ENCODE measurements around the gene INSRR. TPM values are rescaled to one million over a fixed set of nuclear protein-coding genes. Genes with fewer than 3 reads are reported as not detected.

INSRR gene
- total and polyA plus RNA-seq, 9 of the 15 experiments (the other 6 are each of a cell fraction or from before 2014, with no cell fraction given): 0.03 to 0.18 (median 0.06) TPM; not detected in 3

- peak; percentile 71 for TF ChIP-seq DEAF1 (CRISPR knock-in tag; IDR thresholded peaks at IDR 0.05)
- no peak for TF ChIP-seq DIDO1 (tag; IDR thresholded peaks at IDR 0.05; ENCODE audit: low read depth)
- no peak for TF ChIP-seq JUN (IDR thresholded peaks at IDR 0.05; ENCODE audit: borderline replicate concordance, low read depth, low read length)
- TF ChIP-seq JUN (CRISPR knock-in tag; IDR thresholded peaks at IDR 0.05; ENCODE audit: borderline replicate concordance): no peak
- TF ChIP-seq XRCC5 (IDR thresholded peaks at IDR 0.05; ENCODE audit: low read depth, low read length): peak; percentile 74; the same call in 1 of the 2 replicates
- peak; percentile 88 to 94 for TF ChIP-seq RAD21 (CRISPR knock-in tag; conservative IDR thresholded peaks at IDR 0.05 in 1 of 2, IDR thresholded peaks at IDR 0.05 in 1 of 2)
- no peak for TF ChIP-seq ZNF143 (CRISPR knock-in tag; IDR thresholded peaks at IDR 0.05)
- no peak for TF ChIP-seq ZNF696 (CRISPR knock-in tag; conservative IDR thresholded peaks at IDR 0.05)
- peak; percentile 86 for TF ChIP-seq SMC3 (conservative IDR thresholded peaks at IDR 0.05; ENCODE audit: insufficient read depth, low read depth, low read length)
- TF ChIP-seq SP1 (CRISPR knock-in tag; IDR thresholded peaks at IDR 0.05): 0 out of 2 replicates have a peak, but pooled peaks have one; percentile 17
- TF ChIP-seq ZNF512 (tag; IDR thresholded peaks at IDR 0.05): no peak
- no peak for TF ChIP-seq PCBP2 (IDR thresholded peaks at IDR 0.05; ENCODE audit: low read depth, low read length, poor library complexity, severe bottlenecking)
- TF ChIP-seq CEBPG (CRISPR knock-in tag; IDR thresholded peaks at IDR 0.05): no peak
- TF ChIP-seq CEBPG (tag; conservative IDR thresholded peaks at IDR 0.05 in 1 of 2, IDR thresholded peaks at IDR 0.05 in 1 of 2): no peak
- no peak for TF ChIP-seq NFE2L1 (tag; IDR thresholded peaks at IDR 0.05; ENCODE audit: borderline replicate concordance, low read depth)
- no peak for TF ChIP-seq MITF (IDR thresholded peaks at IDR 0.05)
- no peak for TF ChIP-seq STAT5A (IDR thresholded peaks at IDR 0.05; ENCODE audit: borderline replicate concordance, low read length)
- no peak for TF ChIP-seq GTF2B (IDR thresholded peaks at IDR 0.05; ENCODE audit: extremely low read depth, insufficient read length)
- TF ChIP-seq CC2D1A (IDR thresholded peaks at IDR 0.05): peak; percentile 83
- no peak for TF ChIP-seq FOXK2 (conservative IDR thresholded peaks at IDR 0.05 in 1 of 2, IDR thresholded peaks at IDR 0.05 in 1 of 2; ENCODE audit: low read depth in 2 of 2)
- no peak for TF ChIP-seq TCF3 (CRISPR knock-in tag; IDR thresholded peaks at IDR 0.05)
- no peak for TF ChIP-seq LEF1 (IDR thresholded peaks at IDR 0.05)
- no peak for TF ChIP-seq ZBTB2 (IDR thresholded peaks at IDR 0.05)
Observed at GRCh38 chr1:156838972-156839371, 19.9 kb downstream of the INSRR start (continued).

All from K562 (cell line).